Caco-2 (cell line): Measurements from ENCODE around the gene ZNF284. TPM values are rescaled to one million over a fixed set of nuclear protein-coding genes. Genes with fewer than 3 reads are reported as not detected.

Experiments used
- BruUV-seq: library from RNA; stranded (reverse); fragments of 400-500 nt; replicated peaks from 2 replicates; lab custom pipeline; 2021; lab: Mats Ljungman, UMichigan
- CTCF ChIA-PET: fragments of 300-600 bp; sonication (Branson Sonifier 250); formaldehyde crosslinking; loops from one replicate; lab custom pipeline; 2022; ENCODE audit warnings: antibody characterized with exemption; lab: Charles Lee
- POLR2A ChIA-PET: fragments of 300-600 bp; sonication (Branson Sonifier 250); formaldehyde crosslinking; loops from one replicate; lab custom pipeline; 2022; ENCODE audit warnings: antibody characterized with exemption; lab: Charles Lee
- DNase-seq, 2 experiments: peaks; one replicate each; pipeline versions ENCODE4 v3.0.0 to v3.0.0-alpha.2; 2020 to 2022
- H3K27me3 ChIP-seq: replicated peaks from 2 replicates; pipeline ENCODE4 v1.6.0; 2011; ENCODE audit warnings: low read length; ENCODE audit not compliant: control insufficient read depth, insufficient read depth
- H3K36me3 ChIP-seq: 2 replicates; pipeline ENCODE4 v1.5.1; 2011; ENCODE audit warnings: low read length; ENCODE audit not compliant: control insufficient read depth, insufficient read depth
- H3K4me1 ChIP-seq: fragments of 250-450 bp; sonication (Bioruptor Pico); 2 replicates; pipeline ENCODE4 v1.5.1; 2020; ENCODE audit warnings: mild to moderate bottlenecking
- H3K4me3 ChIP-seq: 2 replicates; pipeline ENCODE4 v1.5.1; 2011; ENCODE audit warnings: low read depth, mild to moderate bottlenecking, control low read depth, low read length
- H3K9me3 ChIP-seq: fragments of 250-450 bp; sonication (Bioruptor Pico); 2 replicates; pipeline ENCODE4 v1.5.1; 2020; ENCODE audit warnings: mild to moderate bottlenecking, moderate library complexity
- H3K27ac Mint-ChIP-seq: one replicate; pipeline ENCODE4 v1.8.0; 2022; ENCODE audit warnings: mixed read lengths; ENCODE audit not compliant: unreplicated experiment
- H3K27me3 Mint-ChIP-seq: one replicate; pipeline ENCODE4 v1.8.0; 2022; ENCODE audit warnings: mixed read lengths; ENCODE audit not compliant: insufficient read depth, unreplicated experiment
- H3K36me3 Mint-ChIP-seq: one replicate; pipeline ENCODE4 v1.8.0; 2022; ENCODE audit warnings: mild to moderate bottlenecking, mixed read lengths; ENCODE audit not compliant: insufficient read depth, unreplicated experiment
- H3K4me1 Mint-ChIP-seq: one replicate; pipeline ENCODE4 v1.8.0; 2022; ENCODE audit warnings: low read depth, mixed read lengths; ENCODE audit not compliant: unreplicated experiment
- H3K4me3 Mint-ChIP-seq: one replicate; pipeline ENCODE4 v1.8.0; 2022; ENCODE audit warnings: mild to moderate bottlenecking, moderate library complexity, mixed read lengths; ENCODE audit not compliant: unreplicated experiment
- H3K9me3 Mint-ChIP-seq: one replicate; pipeline ENCODE4 v1.8.0; 2022; ENCODE audit warnings: mixed read lengths; ENCODE audit not compliant: unreplicated experiment
- CTCF ChIP-seq, 2 experiments: fragments of 200-600 bp in 1 of 2; IDR thresholded peaks; 1 replicate in 1 of 2; 2 replicates in 1 of 2; pipeline versions ENCODE4 v1.5.1 to v1.8.0; 2011 to 2022; ENCODE audit warnings: antibody characterized with exemption in 1 of 2, control low read depth in 1 of 2, inconsistent platforms in 1 of 2, low read depth in 1 of 2, low read length in 1 of 2, mild to moderate bottlenecking in 1 of 2, moderate library complexity in 1 of 2; ENCODE audit not compliant: insufficient read depth in 1 of 2, severe bottlenecking in 1 of 2, unreplicated experiment in 1 of 2
- intact Hi-C: fragments of 100-400 bp; cut with micrococcal nuclease; formaldehyde crosslinking; loops from one replicate; pipeline ENCODE4 v1.10.0; 2022; ENCODE audit not compliant: unreplicated experiment
- total RNA-seq: library from RNA; stranded (reverse); gene quantifications from 2 replicates; pipeline ENCODE4 v1.2.3, GENCODE V29; 2022

ZNF284 gene
- total RNA-seq, 1 experiment from 2014 or later: 2.3 TPM

GRCh38 chr19:44107751-44108150 lies 35.8 kb downstream of the ZNF284 start:
- Mint-ChIP-seq H3K4me3 (no peak overlapping the region), H3K27me3 (no peaks in the 10 kb centered on the region), H3K4me1 (peaks cover 7% of the 10 kb centered on the region), H3K36me3 (peaks cover 37% of the 10 kb centered on the region), H3K27ac (no peak overlapping the region), H3K9me3 (peaks cover 23% of the 10 kb centered on the region)
- no peaks in the 10 kb centered on the region for H3K27me3 ChIP-seq
- H3K4me1 ChIP-seq: no peaks in the 10 kb centered on the region
- CTCF ChIA-PET: no interaction called here
- intact Hi-C loops: no loop called here
- peaks cover 8% of the 10 kb centered on the region for H3K36me3 ChIP-seq
- no peak for DNase-seq
- TF ChIP-seq CTCF (IDR thresholded peaks at IDR 0.05; ENCODE audit: insufficient read depth in 1 of 2, low read depth in 1 of 2, low read length in 1 of 2, severe bottlenecking in 1 of 2, unreplicated experiment in 1 of 2): no peak
- no peak overlapping the region for H3K4me3 ChIP-seq
- no TSS peak for BruUV-seq
- H3K9me3 ChIP-seq: no peaks in the 10 kb centered on the region
- POLR2A ChIA-PET: no interaction called here

- Mint-ChIP-seq H3K4me1 (peaks cover 7% of the 10 kb centered on the region), H3K4me3 (no peak overlapping the region), H3K27me3 (no peaks in the 10 kb centered on the region), H3K36me3 (peaks cover 35% of the 10 kb centered on the region), H3K27ac (no peak overlapping the region), H3K9me3 (peaks cover 23% of the 10 kb centered on the region)
- ChIA-PET POLR2A (no interaction called here), CTCF (no interaction called here)
- H3K27me3 ChIP-seq: no peaks in the 10 kb centered on the region
- no peaks in the 10 kb centered on the region for H3K9me3 ChIP-seq
- no peak for TF ChIP-seq CTCF (IDR thresholded peaks at IDR 0.05; ENCODE audit: insufficient read depth in 1 of 2, low read depth in 1 of 2, low read length in 1 of 2, severe bottlenecking in 1 of 2, unreplicated experiment in 1 of 2)
- DNase-seq: no peak
- H3K36me3 ChIP-seq: peaks cover 5% of the 10 kb centered on the region; the same call in 1 of the 2 replicates
- intact Hi-C loops: no loop called here
- no peaks in the 10 kb centered on the region for H3K4me1 ChIP-seq
- no peak overlapping the region for H3K4me3 ChIP-seq
- no TSS peak for BruUV-seq
Measured at GRCh38 chr19:44109458-44109857, 37.5 kb downstream of the ZNF284 start.

GRCh38 chr19:44111910-44112463 lies 40.0 kb downstream of the ZNF284 start:
- H3K27me3 Mint-ChIP-seq: no peaks in the 10 kb centered on the region
- ChIA-PET CTCF (no interaction called here), POLR2A (no interaction called here)
- intact Hi-C loops: loop anchor here (10.0 kb wide), 1 partner anchor 287 kb away; the partner anchor contains the start of gene ZNF283
- H3K9me3 Mint-ChIP-seq: peaks cover 14% of the 10 kb centered on the region
- Histone ChIP-seq H3K36me3 (peaks cover 3% of the 10 kb centered on the region; the same call in 1 of the 2 replicates), H3K9me3 (no peaks in the 10 kb centered on the region), H3K27me3 (no peaks in the 10 kb centered on the region), H3K4me1 (no peaks in the 10 kb centered on the region), H3K4me3 (peak overlapping the region; percentile 64)
- H3K4me1 Mint-ChIP-seq: peaks cover 7% of the 10 kb centered on the region
- no peak for TF ChIP-seq CTCF (IDR thresholded peaks at IDR 0.05; ENCODE audit: insufficient read depth in 1 of 2, low read depth in 1 of 2, low read length in 1 of 2, severe bottlenecking in 1 of 2, unreplicated experiment in 1 of 2)
- peaks cover 21% of the 10 kb centered on the region for H3K36me3 Mint-ChIP-seq
- BruUV-seq: no TSS peak
- H3K4me3 Mint-ChIP-seq: peak overlapping the region; percentile 91
- DNase-seq: peak; percentile 37 to 61
- no peak overlapping the region for H3K27ac Mint-ChIP-seq
